ENCODE measurements around the gene CHD6.

Gene CHD6

GRCh38 chr20:41506192-41506915 lies 111.8 kb downstream of the CHD6 start:
- FAIRE-seq = no peak

DNA sequence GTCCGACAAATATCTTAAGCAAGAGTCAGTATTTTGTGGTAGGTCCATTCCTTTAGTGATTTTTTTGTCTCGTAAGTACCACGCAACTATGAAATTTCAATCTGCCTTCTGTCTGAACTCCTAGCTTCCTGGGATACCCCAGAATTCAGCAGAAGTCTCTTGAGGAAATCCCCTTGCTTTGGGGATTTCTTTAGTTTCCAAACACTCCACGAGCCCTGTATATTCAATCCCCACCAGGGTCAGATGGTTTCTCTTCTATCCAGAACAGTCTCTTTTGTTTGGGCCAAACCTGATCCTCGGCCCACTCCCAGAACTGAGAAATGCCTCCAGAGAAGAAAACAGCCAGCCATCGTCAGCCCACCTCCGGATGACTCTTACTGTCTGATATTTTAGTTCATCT lies 113.0 kb downstream of the CHD6 start:
- FAIRE-seq = no peak

DNA sequence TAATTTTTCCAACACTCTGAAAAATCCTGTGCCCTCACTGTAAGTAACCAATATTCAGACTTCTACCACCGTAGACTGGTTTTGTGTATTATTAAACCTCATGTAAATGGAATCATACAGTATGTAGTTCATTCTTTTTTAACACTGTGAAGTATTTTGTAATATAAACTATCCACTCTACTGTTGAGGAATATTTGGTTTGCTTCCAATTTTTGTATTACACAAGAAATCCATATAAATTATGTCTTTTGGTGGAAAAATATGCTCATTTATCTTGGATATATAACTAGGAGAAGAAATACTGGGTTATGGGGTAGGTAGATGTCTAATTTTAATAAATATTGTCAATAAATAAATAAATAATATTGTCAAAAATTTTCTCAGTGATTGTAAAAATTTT lies 116.8 kb downstream of the CHD6 start:
- FAIRE-seq = no peak

- FAIRE-seq = no peak
Observed at GRCh38 chr20:41499961-41500725, 118.0 kb downstream of the CHD6 start.

DNA sequence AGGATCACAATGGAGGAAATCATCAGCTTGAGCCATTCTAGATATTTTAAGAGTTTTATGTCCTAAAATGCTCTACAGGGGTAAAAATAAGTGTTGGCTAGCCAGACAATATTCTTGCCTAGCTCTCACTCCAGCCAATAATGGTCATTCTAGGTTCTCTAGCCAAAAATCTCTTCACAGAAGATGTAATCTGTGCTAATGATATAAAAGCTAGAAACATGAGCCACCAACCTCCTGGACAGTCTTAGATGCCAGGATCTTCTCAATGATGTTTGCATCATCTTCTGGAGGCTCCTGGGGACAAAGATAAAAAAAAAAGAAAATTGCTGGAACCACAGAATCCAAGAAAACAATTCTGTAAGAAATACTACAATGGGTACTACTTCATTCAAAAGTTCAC lies 119.1 kb downstream of the CHD6 start:
- FAIRE-seq = no peak

DNA sequence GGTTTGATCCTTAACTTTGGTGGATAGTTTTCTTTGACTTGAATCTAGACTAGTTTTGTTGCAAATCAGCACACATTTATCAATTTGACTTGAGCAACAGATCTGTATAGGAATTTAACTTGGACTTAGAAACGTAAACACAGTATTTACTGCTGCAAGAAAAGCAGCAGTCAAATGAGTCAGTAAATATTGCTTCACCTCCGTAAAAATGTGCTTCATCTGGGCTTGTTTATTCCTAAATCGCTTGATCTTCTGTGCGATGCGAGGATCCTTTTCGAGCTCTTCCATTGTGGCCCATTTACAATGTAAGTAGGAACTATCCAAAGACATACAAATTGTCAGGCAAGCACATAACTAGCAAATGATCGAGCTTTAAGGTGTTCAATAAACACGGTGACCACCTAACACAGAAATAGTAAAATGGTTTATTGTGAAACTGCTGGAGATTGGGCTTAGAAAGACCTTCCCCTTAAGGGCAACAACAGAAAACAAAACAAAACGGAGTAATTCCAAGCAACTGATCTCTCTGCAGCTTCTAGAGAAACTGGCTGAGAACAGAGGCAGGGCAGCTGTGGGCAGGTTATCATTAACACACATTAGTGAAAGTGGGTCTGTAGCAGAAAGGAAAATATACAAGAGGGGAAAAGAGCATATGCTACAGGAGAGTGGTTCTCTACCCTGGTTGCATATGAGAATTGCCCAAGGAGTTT lies 120.8 kb downstream of the CHD6 start:
- no peak for FAIRE-seq

DNA sequence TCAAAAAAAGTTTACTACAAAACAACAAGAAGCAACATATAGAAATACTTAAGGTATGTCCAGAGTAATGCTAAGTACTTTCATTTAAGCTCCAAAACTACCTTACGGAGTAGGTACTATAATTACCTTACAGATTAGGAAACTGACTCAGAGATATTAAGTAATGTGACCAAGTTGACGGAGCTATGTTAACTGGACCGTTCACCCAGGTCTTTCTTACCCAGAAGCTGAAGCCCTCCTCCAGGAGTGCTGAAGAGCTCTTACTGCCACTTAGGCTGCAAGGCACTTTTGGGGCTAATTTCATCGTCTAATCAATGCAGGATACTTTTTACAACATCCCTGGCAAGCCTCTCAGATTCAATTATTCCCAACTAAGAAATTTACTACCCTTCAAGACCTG lies 123.7 kb downstream of the CHD6 start:
- FAIRE-seq = no peak

GRCh38 chr20:41483553-41483930 lies 134.6 kb downstream of the CHD6 start:
- no peak for FAIRE-seq

- no peak for FAIRE-seq
Observed at GRCh38 chr20:41482647-41483552, 135.3 kb downstream of the CHD6 start.

GRCh38 chr20:41480054-41480770 lies 138.0 kb downstream of the CHD6 start:
- FAIRE-seq = no peak

- FAIRE-seq = no peak
Observed at GRCh38 chr20:41479113-41479512, 139.1 kb downstream of the CHD6 start.

DNA sequence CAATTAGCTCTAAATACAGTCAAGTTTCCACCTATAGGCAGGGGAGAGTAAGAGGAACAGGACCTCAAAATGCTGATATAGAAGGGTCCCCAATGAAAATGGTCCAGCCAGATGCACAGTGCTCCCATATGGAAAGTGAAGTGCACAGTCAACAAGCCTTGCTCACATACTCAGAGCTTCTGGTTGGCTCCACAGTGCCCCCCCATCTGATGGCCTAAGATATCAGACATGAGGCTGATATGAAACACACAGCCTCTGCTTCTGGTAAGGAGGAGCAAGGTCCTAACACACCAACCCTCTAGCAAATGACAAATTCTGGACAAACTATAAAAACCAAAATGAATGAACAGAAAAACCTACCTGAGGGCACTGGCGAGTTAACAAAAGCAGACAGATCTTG lies 140.2 kb downstream of the CHD6 start:
- FAIRE-seq = no peak

GRCh38 chr20:41476446-41476845 lies 141.7 kb downstream of the CHD6 start:
- FAIRE-seq = no peak

DNA sequence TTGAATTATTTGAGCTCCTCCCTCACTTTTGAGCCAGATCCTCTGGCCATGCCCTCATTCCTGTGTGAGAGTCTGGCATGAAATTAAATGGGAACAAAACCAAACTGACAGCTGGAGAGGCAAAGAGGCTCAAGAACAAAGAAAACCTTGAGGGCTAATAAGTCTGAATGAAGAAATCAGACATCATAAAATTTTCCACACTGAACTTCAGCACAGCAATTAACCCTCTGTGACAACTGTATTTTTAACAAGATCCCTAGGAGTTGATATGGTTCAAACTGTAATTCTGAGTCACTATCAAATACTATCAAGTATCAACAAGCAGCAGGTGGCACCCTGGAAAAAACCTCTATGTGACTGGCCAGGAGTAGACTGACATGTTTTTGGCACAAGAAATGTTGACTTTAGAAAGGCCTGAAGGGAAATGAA lies 142.2 kb downstream of the CHD6 start:
- no peak for FAIRE-seq

GRCh38 chr20:41475503-41475902 lies 142.7 kb downstream of the CHD6 start:
- no peak for FAIRE-seq

DNA sequence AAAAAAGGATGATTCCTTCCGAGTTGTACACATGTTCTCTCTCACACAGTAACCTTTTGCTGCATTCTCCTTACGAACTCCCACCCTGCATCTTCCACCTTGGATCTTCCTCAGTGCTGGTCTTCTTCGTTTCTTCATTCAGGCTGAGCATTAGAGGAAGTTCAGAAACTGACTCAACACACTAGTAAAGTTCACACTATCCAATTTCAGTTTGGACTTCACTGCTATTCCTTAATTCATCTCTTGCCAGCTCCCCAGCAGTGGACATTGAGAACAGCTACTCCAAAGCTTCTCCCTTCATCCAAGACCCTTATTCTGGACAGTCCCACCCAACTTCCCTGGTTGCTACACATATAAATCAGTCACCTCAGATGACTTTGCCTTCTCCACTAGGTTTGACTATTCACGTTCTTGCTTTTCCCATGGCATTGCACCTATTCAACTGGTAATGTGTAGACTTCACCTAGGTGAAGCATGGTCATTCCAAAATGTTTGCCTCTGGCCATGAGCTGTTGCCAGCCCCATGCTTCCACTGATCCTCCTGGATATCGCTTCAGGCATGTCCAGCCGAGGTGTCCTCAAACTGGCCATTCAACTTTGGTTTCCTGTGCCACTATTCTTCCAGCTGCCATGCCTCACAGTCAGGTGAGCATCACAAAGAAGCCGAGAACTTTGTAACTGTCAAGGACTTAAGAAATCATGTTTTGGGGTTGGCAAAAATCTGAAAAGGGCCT lies 147.6 kb downstream of the CHD6 start:
- FAIRE-seq = no peak

GRCh38 chr20:41469868-41470267 lies 148.3 kb downstream of the CHD6 start:
- no peak for FAIRE-seq

DNA sequence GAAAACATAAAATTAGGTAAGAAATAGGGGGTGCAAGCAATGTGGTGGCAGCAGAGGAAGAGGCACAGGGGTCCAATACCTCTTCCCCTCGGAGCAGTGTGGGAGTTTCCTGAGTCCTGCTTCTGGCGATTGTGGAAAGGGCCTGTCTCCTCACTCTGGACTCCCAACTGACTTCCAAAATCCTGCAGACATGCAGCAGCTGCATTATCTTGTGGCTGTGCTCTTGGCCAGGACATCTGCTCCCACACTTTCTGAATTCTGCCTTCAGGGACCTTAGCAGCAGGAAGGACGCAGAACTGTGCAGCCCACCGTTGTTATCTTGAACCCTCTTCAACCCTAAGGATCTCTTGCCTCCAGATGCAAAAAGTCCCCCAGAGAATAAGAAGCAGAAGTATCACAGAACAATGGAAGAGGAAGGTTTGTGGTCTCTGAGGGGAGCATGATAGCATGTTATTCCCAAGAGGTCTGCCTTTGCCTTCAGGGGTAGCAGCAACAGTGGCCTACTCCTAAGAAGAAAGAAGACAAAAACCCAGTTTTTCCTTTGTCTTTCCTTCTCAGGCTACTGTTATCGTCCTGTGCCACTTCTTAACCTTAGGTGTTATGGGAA lies 149.1 kb downstream of the CHD6 start:
- FAIRE-seq = no peak

DNA sequence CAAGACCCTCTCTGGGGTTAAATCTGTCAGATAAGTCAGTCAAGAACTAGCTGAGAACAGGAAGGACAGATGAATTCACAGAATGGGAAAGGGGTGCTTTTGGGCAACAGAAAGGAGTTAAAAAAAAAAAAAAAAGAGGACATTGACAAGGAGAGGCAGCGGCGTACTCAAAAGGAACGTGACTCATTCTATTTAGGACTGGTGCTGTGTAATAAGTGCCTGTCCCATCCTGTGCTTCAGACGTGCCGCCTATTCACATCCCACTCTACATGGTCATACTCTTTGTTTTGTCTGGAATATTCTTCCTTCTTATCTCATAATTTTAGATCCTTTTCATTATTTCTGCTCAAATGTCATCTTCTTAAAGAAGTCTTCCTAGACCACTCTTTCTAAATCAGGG lies 150.5 kb downstream of the CHD6 start:
- no peak for FAIRE-seq

- FAIRE-seq = no peak
Observed at GRCh38 chr20:41467220-41467619, 151.0 kb downstream of the CHD6 start.

GRCh38 chr20:41463567-41463966 lies 154.6 kb downstream of the CHD6 start:
- no peak for FAIRE-seq
